NCI-H510A (cell line): Measurements from ENCODE around the gene UGT2B28.
A peak's percentile ranks its signal among the peaks of the same experiment; 100 is the strongest.
"Not testable (repeated sequence)": the region's sequence is repeated elsewhere in the genome, so short reads cannot be mapped to it uniquely, and the experiment has no call there.

Source experiments
- DNase-seq: peaks from one replicate; lab custom pipeline; 2025; lab: John Stamatoyannopoulos, UW

Gene UGT2B28

DNA sequence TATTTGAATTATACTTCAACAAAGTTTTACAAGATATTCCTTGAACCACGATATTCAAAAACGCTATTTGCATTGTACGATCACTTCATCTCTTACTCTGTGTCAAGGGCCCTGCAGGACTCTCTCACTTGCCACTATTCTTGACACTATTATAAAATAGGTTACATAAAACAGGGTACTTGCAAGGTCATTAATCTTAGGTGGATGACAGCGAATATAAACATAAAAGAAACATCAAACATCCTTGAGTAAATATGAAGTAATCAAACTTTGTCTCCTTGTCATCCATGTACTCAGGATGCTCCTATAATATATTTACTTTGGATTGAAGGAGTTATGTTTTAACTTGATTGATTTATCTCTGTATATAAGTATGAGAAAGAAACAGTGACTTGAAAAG, at the start of gene UGT2B28:
UGT2B28 (plus strand) TSS at position 395 of the 400 bp plus-strand sequence. CDS start 26 bp downstream, outside the sequence.
- peak; percentile 17 for DNase-seq

- DNase-seq: no peak
These were observed 41.2 kb upstream of the UGT2B28 start for GRCh38 chr4:69239092-69239491.

GRCh38 chr4:69239557-69240168, 40.6 kb upstream of the UGT2B28 start:
- no peak for DNase-seq

- DNase-seq: not testable (repeated sequence)
These were observed 39.5 kb upstream of the UGT2B28 start for GRCh38 chr4:69240787-69241186.

DNA sequence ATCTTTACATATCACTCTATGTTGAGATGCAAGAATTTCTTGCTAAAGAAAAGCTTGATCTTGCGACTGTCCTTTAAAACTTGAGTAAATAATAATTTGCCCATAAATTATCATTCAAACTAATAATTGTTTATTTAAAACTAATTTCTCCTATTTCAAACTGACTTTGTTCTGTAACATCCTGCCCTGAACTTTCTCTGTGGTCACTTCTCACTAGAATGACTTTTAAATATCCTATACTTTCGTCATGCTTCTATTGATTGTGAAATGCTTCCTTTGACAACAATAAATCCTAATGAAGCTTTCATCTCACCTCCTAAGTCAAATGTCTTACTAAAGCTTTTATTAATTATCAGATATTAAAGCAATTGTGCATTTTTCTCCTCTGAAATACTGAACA, 38.5 kb upstream of the UGT2B28 start:
- DNase-seq: not testable (repeated sequence)

GRCh38 chr4:69242562-69243240, 37.6 kb upstream of the UGT2B28 start:
- DNase-seq: not testable (repeated sequence)

- DNase-seq: not testable (repeated sequence)
These were observed 29.4 kb upstream of the UGT2B28 start for GRCh38 chr4:69250884-69251283.

DNA sequence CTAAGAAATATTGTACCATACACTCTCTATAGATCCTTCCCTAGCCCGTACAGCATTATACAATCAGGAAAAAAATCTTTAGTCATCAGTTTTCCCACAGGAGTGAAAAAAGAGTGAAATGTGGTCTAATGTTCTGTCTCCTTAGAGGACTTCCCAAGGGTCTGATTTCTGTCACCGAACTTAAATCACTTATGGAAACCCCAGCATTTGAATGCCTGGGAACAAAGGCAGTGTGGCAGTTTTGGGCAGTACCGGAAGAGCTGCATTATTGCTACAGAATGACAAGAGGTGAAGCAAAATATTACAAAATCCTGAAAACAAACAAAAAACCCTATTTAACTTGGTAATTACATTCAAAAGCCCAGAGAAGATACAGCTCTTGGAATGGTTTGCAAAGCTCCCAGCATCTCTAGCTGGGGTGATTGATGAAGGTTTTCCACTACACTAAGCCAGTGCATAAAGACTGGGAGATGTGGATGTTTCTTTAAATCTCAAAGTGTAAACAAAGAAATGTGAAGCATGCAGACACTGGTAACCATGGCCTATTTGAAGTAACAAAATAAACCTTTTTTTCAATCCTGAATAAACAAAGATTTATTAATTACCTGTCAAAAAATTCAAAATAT, 27.0 kb upstream of the UGT2B28 start:
- not testable (repeated sequence) for DNase-seq

DNA sequence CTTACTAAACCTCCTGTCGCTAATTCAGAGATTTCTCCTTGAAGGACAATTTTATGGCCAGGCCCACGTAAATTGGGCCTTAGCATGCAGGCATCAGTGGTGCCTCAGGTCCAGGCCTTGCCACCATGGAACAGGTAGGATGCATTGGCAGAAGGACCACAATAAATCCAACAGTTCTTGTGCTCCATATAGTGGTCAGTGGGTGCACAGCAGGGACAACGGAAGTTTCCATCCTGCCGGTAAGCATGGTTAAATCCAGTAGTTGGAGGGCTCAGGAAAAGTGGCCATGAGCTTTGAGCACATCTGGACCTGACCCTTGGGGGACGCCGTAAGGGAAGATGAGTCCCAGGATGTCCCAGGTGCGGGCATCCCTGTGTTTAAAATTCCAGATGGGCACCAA, 11.7 kb upstream of the UGT2B28 start:
- DNase-seq: not testable (repeated sequence)

GRCh38 chr4:69296356-69296755, 16.1 kb downstream of the UGT2B28 start:
- DNase-seq: not testable (repeated sequence)

DNA sequence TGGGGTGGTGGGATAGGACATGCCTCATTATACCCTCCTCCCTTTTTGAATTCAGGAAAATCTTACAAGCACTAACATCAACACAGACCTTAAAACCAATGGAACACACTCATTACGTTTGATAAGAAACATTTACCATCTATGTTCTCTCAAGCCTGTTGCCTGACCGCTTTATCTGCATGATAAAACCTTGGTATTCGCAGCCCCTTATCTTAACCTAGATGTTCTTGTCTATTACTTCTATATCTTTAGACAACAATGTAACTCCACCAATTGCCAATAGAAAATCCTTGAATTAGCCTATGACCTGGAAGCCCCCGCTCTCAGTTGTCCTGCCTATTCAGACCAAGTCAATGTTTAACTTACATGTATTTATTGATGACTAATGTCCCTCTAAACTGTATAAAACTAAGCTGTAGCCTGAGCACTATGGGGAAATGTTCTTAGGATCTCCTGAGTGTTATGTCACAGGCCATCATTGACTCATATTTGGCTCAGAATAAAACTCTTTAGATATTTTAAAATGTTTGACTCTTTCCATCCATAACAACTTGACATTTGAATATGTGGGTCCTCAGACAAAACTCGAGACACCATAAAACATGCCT, 28.3 kb downstream of the UGT2B28 start:
- DNase-seq: not testable (repeated sequence)

DNA sequence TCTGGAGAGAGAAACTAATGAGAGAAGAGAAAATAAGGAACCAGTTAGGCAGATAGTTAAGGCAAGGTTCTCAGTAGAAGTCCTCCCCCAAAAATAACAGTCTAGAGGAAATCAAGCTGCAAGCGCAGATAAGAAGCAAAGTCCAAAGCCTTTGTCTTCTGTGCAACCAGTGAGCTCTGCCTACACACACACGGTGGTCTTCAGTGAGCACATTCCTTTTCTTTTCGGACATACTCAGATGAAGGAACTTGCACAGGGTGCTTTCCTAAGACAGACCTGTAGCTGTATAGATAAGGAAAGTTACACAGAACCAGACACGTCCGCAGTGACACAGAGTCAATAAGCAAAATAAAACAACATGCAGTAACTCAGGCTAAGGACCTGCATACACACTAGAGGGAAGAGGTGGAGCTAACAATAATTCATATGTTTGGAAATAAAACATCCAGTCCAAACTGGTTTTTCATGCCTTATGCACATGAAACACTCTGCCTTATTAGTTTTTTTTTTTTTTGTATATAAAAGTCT, 29.3 kb downstream of the UGT2B28 start:
- DNase-seq: not testable (repeated sequence)

DNA sequence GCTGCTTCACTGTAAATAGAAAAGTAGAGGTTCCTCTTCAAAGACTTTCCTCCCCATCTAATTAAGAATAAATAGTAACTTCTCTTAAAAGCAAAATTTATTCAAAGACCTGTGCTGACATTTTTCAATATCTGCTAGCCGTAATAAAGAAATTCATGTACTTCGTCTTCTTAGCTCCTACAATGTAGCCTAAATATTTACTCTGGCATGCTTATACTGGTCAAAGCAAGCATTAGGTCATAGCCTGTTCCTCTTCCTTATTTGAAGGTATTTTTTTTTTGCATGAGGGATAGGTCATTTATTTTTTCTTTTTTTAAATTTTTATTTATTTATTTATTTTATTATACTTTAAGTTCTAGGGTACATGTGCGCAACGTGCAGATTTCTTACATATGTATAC, 30.0 kb downstream of the UGT2B28 start:
- not testable (repeated sequence) for DNase-seq

- not testable (repeated sequence) for DNase-seq
These were observed 37.5 kb downstream of the UGT2B28 start for GRCh38 chr4:69317669-69318298.

DNA sequence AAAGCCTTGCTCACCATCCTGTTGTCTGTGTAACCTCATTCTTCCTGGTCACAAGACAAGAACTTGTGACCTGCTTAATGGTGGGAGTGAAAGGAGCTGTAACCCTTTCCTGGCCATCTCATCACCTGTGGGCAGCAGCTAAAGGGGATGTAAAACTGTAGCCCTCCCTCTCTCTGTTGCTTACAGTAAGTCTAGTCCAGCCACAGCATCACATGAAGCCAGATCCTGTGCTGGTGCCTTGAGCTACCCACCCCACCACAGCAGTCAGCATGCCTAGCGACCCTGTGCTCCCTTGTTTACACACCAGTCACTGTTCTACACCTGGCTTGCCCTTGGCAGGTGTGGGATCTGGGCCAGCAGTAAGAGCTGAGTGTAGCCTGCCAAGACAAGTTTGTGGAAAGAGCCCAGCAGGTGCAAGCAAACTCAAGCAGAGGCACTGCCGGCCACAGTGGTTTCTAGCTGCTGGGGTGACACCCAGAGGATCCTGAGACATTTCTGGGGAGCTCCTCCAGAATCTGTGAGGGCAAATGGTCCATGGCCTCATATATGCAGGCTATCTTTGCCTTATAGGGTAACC, 41.0 kb downstream of the UGT2B28 start:
- DNase-seq: peak; percentile 89

DNA sequence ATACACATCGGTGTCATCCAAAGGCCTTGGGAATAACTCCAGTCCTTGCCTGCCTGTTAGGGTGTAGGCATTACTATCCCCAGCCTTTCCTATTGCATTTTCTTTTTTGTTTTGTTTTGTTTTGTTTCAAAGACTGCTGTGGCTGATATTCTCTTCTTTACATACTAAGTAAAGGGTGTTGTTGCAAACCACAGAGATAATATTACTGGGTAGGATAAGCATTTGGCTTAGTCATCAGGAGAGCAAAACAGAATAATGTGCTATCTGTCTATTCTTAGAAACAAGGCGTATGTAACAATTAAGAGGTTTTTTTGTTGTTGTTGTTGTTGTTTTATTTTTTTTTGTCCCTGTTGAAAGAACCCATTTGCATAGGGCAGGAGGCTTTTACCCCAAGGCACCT, 41.8 kb downstream of the UGT2B28 start:
- DNase-seq: no peak

DNA sequence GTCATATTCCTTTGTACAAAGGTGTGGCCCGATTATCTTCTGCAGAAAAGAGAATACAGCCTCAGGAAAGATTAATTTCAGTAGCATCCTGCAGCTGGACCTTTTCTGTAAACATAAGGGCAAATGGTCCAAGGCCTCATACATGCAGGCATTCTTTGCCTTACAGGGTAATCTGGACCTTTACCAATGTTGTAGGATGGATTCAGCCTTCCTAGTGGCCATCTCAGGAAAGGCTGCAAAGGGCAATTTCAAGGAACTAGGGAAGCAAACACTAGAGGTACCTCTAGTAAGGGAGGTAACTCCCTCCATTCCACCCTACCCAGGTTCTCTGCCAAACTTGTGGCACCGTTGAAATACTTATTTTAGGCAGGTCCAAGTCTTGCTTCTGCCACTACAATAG, 43.0 kb downstream of the UGT2B28 start:
- no peak for DNase-seq

DNA sequence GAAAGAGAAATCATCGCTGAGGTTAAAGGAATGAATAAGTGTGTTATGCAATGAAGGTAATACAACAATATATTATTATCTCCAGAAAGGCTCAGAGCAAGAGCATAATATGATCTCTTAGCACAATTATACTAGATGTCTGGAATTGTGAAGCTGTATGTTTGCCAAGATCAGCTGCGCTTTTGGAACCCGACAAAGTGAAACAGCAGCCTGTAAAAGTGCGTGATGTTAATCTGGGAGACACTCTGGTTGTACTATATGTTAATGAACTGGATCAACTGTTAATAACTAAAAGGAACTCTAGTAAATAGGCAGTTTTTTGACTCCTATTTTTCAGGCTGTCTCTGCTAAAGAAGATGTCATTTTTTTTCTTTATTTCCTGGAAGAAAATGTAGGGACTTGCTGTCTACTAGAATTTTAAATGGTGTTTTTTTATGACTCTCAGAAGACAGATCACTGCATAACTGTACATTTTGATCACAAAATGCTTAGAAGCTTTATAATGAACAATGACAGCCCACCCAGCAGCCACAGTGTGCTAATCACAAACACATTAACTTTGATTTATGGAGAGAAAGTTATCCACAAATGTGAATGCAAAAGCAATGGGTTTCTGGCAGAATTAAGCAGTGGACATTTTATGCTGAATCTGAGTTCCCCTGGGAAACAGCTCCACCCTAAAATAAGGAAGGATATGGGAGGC, 50.2 kb downstream of the UGT2B28 start:
- DNase-seq: no peak

DNA sequence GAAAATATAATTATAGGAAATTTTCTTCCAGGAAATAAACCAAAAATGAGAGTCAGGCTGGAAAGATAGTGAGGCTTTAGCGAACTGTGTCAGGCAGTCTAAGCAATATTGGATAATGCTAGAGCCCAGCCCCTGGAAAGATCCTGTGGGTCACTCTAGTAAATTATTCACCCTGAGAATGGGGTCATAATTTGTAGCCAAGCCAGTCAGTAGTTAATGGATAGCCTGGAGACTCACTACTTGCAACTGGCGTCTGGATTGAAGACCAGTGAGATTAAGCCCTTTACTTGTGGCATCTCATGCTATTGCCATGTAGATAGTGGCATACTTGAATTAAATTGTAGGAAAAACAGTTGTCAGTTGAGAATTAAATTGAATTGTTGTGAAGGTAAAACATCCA, 51.0 kb downstream of the UGT2B28 start:
- DNase-seq: not testable (repeated sequence)

- DNase-seq: not testable (repeated sequence)
These were observed 55.2 kb downstream of the UGT2B28 start for GRCh38 chr4:69335485-69335884.

DNA sequence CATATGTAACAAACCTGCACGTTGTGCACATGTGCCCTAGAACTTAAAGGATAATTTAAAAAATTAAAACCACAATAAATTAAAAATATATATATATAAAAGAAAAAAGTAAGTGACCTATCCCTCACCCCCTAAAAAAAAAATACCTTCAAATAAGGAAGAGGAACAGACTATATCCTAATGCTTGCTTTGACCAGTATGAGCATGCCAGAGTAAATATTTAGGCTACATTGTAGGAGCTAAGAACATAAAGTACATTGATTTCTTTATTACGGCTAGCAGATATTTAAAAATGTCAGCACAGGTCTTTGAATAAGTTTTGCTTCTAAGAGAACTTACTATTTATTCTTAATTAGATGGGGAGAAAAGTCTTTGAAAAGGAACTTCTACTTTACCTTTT, 62.8 kb downstream of the UGT2B28 start:
- DNase-seq: not testable (repeated sequence)
